ENCODE results near the gene JAKMIP1. TPM values are rescaled to one million over a fixed set of nuclear protein-coding genes. Genes with fewer than 3 reads are reported as not detected.

Gene JAKMIP1
- total RNA-seq, 1 experiment from 2014 or later, result not detected

DNA sequence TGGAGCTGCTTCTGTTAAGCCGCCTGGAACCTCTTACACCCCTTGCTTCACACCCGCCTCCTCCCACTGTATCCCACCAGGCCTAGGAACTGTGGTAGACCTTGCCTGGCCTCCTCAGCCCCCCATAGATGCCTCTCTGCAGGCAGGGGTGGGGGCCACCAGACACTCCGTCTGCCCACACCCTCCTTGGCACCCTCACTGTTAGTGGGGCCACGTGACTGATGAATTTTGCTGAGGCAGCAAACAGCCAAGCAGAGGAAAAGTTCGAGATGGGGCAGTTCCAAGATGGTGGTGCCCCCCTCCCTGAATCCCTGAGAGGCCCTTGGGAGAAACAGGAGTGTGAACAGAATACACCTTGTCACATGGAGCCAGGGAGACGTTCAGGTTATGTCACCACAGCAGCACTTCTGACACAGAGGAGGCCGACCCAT, 141.0 kb downstream of the JAKMIP1 start:
- Histone ChIP-seq H3K27me3 (ENCODE audit: control insufficient read depth, insufficient read depth, low read length) (no peaks in the 10 kb centered on the region), H3K4me3 (ENCODE audit: low read depth in 2 of 2, low read length in 2 of 2) (no peak overlapping the region), H3K36me3 (ENCODE audit: control insufficient read depth, insufficient read depth, low read length) (no peaks in the 10 kb centered on the region), H3K27ac (ENCODE audit: low read length) (no peak overlapping the region), H3K9me3 (ENCODE audit: control insufficient read depth, insufficient read depth, low read depth, low read length) (no peaks in the 10 kb centered on the region), H3K4me1 (ENCODE audit: control insufficient read depth, insufficient read depth, low read length) (no peaks in the 10 kb centered on the region)
- no peak for DNase-seq (ENCODE audit: low read depth, low spot score)
- no TSS peak for BruUV-seq (replicated peaks)
- intact Hi-C loops (cut with micrococcal nuclease; ENCODE audit: unreplicated experiment) (no loop called here), in situ Hi-C loops (cut with HindIII; ENCODE audit: low pct_unique_long_range_greater_than_20kb, low sequenced_read_pairs) (no loop called here)
- POLR2A ChIA-PET, result no interaction called here
- TF ChIP-seq, protein P1, sequence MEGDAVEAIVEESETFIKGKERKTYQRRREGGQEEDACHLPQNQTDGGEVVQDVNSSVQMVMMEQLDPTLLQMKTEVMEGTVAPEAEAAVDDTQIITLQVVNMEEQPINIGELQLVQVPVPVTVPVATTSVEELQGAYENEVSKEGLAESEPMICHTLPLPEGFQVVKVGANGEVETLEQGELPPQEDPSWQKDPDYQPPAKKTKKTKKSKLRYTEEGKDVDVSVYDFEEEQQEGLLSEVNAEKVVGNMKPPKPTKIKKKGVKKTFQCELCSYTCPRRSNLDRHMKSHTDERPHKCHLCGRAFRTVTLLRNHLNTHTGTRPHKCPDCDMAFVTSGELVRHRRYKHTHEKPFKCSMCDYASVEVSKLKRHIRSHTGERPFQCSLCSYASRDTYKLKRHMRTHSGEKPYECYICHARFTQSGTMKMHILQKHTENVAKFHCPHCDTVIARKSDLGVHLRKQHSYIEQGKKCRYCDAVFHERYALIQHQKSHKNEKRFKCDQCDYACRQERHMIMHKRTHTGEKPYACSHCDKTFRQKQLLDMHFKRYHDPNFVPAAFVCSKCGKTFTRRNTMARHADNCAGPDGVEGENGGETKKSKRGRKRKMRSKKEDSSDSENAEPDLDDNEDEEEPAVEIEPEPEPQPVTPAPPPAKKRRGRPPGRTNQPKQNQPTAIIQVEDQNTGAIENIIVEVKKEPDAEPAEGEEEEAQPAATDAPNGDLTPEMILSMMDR (IDR thresholded peaks at IDR 0.05), result no peak
- TF ChIP-seq POLR2AphosphoS5 (IDR thresholded peaks at IDR 0.05; ENCODE audit: low read depth, low read length), result no peak
- ATAC-seq, result no peak
- CTCF ChIA-PET, result no interaction called here

- no peak overlapping the region for H3K4me3 ChIP-seq (ENCODE audit: low read depth in 2 of 2, low read length in 2 of 2)
- no peaks in the 10 kb centered on the region for H3K27me3 ChIP-seq (ENCODE audit: control insufficient read depth, insufficient read depth, low read length)
- no peak overlapping the region for H3K27ac ChIP-seq (ENCODE audit: low read length)
- CTCF ChIA-PET, result no interaction called here
- POLR2A ChIA-PET, result no interaction called here
- no peak for ATAC-seq
- H3K9me3 ChIP-seq (ENCODE audit: control insufficient read depth, insufficient read depth, low read depth, low read length), result no peaks in the 10 kb centered on the region
- TF ChIP-seq POLR2AphosphoS5 (IDR thresholded peaks at IDR 0.05; ENCODE audit: low read depth, low read length) (no peak), TCF7L2 (IDR thresholded peaks at IDR 0.05; ENCODE audit: low read depth, low read length) (no peak), SIN3A (IDR thresholded peaks at IDR 0.05; ENCODE audit: borderline replicate concordance, insufficient read depth, low read depth, low read length) (no peak), REST (IDR thresholded peaks at IDR 0.05; ENCODE audit: insufficient read depth in 1 of 2, low read depth in 2 of 2, low read length in 1 of 2) (no peak)
- TF ChIP-seq, protein P1 (IDR thresholded peaks at IDR 0.05), result no peak
- H3K4me1 ChIP-seq (ENCODE audit: control insufficient read depth, insufficient read depth, low read length), result no peaks in the 10 kb centered on the region
- no peaks in the 10 kb centered on the region for H3K36me3 ChIP-seq (ENCODE audit: control insufficient read depth, insufficient read depth, low read length)
- intact Hi-C loops (cut with micrococcal nuclease; ENCODE audit: unreplicated experiment) (no loop called here), in situ Hi-C loops (cut with HindIII; ENCODE audit: low pct_unique_long_range_greater_than_20kb, low sequenced_read_pairs) (no loop called here)
- no TSS peak for BruUV-seq (replicated peaks)
- DNase-seq (ENCODE audit: low read depth, low spot score), result no peak
Observed at GRCh38 chr4:6058531-6059374, 141.6 kb downstream of the JAKMIP1 start.
